GM19372 (cell line): ENCODE measurements around the gene ODC1.

Experiments used
- ATAC-seq: cut with Tn5 transposase; IDR thresholded peaks from one replicate; pipeline ENCODE4 v1.9.1; 2021; ENCODE audit warnings: mild to moderate bottlenecking, low read depth, moderate library complexity; ENCODE audit not compliant: unreplicated experiment

The ODC1 gene

DNA sequence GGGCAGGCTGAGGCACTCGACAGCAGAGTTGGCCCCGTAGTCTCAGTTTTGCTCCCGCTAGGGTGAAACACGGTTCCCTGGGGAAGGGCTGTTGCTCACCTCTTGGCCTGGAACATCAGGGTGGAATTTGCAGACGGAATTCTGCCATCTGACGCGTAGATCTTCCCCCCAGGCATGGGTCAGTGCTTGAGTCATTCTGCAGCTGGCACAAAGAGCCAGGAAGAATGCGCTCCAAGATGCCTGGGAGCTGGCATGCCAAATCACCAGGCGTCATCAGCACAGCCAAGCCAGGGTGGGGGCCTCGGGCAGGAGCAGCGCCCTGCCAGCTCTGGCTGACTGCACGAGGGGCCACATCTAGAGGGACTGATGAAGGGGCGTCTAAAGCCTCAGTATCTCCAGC lies 42.7 kb downstream of the ODC1 start:
- no peak for ATAC-seq

DNA sequence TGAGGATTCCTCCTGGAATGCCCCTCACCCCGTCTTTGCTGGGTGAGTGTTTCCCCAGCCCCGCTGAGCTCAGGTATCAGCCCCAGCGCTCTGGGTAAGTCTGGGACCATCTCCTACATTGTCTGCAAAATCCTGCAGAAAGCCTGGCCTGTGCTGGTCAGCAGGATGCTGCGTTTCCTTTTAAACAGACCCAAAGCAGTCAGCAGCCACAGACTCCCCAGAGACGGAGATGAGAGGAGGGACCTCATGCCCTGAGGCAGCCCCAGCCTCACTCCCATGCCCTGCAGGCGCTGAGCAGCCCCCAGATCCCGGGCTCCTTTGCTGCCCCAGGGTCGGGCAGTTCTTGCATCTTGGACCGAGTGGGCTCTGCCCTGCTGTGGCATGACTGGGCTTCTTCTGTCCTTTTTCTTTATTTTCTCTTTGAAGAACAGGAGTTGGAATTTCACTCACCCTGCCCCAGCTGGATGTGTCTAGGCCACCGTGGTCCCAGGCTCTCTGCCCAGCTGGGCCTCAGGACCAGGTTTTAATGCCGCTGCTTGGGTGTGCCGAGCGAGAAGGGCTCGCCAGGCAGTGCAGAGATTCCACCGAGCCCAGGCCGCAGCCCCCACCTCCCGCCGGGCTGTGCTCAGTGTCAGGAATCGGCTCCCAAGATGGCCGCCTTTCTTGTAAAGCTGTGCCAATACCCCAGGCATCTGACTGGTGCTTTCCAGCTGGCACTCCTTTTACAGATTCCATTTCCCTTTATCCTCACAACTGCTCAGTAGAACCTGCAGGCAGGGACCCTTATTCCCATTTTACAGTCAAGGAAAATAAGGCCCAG lies 43.6 kb downstream of the ODC1 start:
- ATAC-seq: no peak

DNA sequence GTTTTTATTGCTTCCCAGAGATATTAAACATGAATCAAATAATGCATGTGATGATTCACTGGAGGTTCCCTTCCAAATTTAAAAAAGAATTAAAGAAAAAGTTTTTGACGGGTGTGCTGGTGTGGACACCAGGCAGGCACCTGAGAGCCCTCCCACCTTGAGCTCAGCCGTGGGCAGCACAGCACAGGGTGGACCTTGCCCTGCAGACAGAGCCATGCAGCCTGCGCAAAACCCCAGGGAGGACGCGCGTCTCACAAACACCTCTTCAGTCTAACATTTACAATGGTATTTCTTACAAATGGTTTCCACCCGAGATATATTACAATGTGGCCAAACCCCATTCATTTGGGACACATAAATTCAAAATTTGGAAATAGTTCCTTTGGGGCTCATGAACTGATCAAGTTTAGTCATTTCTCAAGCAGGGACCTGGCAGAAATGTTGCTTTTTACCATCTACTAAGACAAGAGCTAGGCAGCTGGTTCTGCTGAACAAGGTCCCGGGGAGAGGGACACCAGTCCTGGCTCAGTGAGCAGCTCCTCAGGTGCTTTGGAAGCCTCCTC lies 45.4 kb downstream of the ODC1 start:
- ATAC-seq: no peak

DNA sequence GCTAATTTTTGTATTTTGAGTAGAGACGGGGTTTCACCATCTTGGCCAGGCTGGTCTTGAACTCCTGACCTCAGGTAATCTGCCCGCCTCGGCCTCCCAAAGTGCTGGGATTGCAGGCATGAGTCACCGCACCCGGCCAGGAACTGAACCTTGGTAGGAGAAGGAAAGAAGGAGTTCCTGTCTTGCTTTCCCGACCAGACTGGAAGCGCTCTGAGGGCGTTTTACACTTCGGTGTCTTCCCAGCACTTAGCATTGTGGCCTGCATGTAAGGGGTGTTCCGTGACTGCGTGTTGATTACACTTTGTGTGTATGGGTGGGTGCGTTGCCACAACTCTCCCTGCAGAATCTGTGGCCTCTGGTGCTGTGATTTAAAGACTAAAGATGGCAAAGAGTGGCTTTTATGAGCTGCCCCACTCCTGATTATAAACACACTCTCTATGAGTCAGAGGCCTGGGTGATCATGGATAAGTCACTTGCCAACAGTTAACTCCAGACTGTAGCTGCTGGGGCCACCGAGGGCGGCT lies 46.0 kb downstream of the ODC1 start:
- ATAC-seq: no peak

DNA sequence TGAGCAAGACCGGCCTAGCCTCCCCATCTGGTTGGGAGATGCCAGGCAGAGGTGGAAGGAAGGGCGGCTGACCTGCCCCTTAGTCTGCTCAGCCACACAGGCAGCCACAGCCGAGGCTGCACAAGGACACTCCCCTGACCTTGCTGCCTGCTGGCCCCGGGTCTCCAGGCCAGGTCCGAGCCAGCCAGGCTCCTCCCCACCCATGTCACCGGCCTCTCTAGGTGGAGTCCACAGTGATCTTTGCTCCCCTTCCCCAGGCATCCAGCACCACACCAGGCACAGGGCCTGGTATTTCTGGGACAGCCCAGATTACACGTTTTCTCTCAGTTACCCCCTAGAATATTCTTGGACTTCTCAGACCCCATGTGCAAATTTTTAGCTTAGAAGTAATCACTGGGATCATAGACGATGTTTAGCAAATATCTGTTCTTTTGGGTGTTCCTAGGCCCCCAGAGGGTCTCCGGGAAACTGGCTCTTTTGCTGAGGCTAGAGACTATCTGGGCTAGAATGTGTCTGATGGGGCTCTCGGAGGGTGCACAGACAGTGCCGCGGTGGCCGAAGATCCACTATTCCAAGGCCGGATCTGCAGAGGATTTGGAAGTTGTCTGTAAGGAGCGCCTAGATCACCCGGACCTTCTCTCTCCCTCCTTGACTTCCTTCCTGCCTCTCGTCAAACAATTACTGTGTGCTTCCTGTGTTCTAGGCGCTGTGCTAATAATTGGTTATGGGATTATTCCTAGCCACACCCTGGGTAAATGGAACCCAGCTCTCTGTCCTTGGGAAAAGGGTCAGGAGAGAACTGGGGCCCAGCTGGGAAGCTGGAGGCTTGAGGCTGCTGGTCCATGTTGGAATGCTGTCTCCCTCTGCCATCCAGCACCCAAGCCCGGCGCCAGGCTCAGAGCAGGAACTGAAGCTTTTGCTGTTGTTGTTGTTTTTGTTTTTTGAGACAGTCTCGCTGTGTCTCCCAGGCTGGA lies 46.9 kb downstream of the ODC1 start:
- no peak for ATAC-seq

DNA sequence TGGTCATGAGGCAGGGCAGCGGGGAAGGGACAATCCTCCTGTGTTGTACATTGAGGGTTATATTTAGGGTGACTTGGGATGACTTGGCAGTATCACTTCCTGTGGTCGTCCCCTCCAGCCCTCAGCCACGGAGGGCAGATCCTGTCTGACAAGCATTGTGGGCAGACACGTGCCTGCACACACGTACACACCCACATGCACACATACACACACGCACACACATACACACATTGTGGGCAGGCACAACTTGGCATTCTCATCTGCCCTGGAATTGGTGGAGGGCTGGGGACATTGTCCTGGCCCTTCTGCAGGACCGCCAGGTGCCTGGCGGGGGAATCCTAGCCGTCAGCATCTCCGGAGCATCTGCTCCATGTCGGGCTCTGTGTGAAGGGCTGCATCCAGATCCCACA lies 47.6 kb downstream of the ODC1 start:
- ATAC-seq: no peak

DNA sequence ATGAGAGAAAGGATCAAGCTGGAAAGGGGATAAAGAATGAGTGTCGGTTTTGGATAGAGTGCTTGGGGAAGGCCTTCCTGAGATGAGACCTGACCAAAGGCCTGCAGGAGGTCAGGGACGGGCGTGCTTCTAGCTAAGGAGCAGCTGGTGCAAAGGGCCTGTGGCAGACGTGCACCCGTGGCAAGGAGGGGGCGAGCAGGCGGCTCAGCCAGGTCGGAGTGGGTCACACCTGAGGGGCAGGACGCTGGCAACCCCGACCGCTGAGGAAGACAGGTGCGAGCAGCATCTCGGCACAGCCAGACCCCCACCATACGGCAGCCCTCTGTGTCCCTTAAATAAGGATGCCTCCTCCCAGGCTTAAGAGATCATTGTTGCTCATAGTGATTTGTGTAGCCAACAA lies 48.1 kb downstream of the ODC1 start:
- ATAC-seq: no peak

DNA sequence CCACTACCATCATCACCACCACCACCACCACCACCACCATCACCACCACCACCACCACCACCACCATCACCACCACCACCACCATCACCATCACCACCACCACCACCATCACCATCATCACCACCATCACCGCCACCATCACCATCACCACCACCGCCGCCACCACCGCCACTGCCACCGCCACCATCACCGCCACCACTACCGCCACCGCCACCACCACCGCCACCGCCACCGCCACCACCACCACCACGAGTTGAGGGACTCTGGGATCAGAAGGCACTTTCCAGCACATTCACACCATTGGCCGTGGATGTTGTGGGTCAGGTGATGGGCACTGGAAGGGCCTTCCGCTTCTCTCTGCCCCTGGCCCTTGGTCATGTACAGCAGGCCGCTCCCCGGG lies 48.8 kb downstream of the ODC1 start:
- no peak for ATAC-seq

DNA sequence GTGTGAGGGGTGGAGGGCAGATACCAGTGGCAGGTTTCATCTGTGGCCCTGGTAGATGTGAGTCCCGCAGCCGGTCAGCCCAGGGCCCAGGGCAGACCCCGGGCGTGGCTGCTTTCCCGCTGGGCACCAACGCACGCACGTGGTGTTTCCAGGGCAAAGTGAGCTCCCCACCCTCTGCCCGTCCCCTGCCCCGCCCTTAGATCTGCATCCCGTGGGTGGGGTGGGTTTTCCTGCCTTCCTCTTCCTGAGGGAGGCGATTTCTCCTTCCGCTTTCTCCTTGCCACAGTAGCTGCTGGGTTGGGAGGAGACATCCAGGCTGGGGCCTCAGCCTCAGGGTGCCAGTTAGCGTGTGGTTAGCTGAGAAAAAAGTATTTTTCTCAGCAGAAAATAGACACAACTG lies 49.6 kb downstream of the ODC1 start:
- no peak for ATAC-seq

DNA sequence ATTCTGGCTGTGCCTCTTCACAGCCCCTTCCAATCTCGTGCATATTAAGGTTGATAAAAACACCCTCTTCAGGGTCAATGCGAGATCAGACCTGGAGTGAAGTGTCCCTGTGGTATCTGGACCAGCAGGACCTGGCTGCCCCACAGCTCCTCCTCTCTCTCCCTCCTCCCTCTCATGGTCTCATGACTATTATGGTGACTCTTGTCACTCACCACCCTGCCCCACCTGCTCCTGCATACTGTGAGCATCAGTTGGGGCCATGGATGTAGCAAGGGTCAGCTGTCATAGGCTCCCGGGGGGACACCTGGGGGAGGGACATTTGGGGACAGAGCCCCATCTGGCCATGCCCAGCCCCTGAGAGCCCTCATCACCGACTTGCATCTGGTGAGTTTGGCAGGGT lies 50.2 kb downstream of the ODC1 start:
- no peak for ATAC-seq

DNA sequence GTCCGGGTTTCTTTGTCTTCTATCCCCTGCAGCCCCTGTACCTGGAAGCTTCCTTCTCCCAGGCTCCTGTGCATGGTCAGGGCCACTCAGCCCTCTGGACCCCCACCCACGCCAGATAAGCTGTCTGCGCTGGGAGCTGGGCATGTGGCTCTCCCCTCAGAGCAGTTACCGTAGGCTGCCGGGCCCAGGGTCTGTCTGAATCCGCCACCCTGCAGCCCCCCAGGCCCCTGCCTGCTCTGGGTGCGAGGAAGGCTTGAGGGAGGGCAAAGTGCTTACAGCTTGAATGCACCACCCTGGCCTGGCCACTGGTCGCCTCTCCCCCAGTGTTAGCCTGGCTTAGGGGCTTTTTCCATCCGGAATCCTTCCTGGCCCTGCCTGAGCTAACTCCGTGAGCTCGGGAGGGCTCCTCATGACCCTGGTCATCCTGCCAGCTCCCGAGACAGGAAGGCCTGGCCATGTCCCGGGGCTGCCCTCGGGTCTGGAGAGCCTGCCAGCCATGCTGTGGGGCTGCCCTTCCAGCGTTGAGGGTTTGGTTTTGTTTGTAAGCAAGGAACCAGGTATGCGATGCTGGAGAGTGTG lies 50.7 kb downstream of the ODC1 start:
- no peak for ATAC-seq

DNA sequence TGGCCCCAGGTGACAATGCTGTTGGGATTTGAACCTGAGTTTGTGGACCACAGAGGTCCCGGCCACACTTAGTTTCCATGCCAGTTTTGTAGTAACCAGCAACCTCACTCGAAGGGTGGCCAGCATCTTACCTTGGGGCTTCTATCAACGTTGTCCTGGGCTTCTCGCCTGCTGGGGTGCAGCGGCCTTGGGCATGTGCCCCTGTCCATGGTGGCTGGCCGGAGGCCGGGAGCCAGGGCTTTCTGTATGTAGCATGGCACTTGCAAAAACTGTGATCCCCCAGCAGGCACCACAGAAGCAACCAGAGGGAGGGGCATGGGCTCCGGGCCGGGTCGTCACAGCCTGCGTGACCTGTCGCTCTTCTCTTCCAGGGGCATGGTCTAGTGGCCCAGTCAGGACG lies 51.7 kb downstream of the ODC1 start:
- no peak for ATAC-seq

DNA sequence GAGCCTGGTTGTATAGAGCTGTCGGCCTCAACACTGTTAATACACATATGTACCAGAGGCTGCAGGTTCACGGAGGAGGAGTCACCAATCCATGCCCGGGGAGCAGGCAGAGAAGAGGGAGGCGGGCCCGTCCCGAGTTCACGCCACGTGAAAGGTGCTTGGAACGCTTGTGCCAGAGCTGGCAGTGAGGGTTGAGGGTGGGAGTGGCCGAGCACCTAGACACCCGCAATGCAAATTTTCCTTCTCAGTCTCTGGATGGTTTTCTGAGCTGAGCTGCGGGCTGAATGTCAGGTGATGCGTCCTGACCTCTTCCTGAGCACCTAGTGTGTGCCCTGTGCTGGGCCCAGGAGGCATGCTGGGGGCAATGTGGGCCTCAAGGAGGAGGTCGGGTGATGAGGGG lies 52.2 kb downstream of the ODC1 start:
- no peak for ATAC-seq

DNA sequence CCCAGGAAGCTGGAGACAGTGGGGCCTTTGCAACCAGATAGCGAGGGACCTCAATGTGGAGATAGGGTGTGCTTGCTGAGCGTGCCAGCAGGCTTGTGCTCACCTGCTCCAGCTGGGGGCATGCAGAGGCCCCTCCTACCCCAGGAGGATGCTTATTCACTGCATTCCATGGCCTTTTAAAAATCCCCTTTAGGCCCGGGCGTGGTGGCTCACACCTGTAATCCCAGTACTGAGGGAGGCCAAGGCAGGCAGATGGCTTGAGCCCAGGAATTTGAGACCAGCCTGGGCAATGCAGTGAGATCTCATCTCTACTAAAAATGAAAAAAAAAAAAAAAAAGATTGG lies 54.5 kb downstream of the ODC1 start:
- no peak for ATAC-seq

DNA sequence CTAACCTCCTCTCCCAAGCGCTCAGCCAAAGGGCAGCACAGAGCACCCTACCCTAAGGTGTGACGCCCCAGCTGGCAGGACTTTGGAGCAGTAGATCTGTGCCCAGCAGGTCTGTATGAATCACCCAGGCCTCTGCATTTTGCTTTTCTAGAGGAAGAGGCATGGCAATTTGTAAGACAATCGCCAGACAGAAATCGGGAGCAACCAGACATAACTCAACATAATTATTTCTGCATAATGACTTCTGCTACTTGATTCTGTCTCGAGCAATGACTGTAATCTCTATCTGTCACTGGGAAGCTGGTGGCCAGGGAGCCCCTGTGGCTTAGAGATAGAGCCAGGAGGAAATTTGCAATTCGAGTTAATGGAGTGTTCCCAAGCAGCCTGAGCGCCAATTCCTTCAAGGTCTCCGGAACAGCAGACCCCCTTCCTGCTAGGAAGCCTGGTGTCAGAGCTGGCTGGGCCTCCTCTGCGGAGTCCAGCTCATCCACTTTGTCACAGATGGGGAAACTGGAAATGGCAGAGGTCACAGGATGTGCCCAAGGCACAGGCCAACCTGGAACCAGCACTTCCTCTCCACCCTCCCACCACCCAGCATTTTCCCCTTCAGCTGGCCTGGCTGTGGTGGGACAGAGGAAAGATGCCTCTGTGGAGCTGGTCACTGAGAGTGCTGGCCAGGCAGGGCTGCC lies 55.0 kb downstream of the ODC1 start:
- ATAC-seq: no peak

DNA sequence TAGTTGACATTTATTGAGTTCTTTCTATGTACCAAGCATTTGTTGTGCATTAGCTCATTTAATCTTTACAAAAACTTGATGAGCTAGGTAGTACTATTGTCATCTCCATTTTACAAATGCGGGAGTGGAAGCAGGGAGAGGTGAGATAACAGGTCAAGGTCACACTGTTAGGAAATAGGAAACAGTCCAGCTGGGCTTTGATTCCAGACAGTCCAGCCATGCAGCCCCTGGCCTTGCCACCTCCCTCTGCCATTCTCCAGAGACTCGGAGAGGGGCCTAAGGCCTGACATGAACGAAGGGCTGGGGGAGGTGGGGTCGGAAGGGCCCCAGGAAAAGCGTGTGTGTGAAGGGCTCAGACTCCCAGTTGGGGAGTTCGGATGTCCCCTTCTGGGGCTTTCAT lies 55.6 kb downstream of the ODC1 start:
- no peak for ATAC-seq

DNA sequence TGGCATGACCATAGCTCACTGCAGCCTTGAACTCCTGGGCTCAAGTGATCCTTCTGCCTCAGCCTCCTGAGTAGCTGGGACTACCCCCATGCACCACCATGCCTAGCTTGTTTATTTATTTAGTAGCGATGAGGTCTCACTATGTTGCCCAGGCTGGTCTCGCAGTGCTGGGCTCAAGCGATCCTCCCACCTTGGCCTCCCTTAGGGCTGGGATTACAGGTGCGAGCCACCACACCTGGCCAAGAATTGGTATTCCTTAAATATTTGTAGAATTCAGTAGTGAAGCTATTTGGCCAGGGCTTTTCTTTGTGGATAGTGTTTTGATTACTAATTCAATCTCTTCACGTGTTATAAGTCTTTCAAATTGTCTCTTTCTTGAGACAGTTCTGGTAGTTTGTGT lies 56.0 kb downstream of the ODC1 start:
- no peak for ATAC-seq

DNA sequence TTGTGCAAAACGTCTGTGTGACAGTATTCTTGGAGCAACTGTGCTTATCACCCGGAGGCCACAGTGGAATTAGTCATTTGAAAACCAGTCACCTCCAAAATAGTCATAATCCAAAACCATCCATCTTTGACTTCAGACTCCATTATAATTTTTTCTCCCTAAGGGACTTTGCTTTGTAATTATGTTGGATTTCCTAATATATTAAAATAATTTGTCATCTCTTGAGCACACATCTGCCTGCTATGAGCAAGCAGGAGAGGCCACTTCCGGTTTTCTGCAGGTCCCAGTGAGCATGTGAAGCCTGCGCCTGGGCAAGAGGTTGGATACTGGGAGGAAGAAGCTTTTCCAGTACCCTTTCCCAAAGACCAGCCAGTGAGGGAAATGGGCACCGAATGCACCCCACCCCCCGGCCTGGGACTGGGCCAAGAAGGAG lies 57.7 kb downstream of the ODC1 start:
- no peak for ATAC-seq
